K562 (cell line): ENCODE measurements around the gene ATP2A2. TPM values are rescaled to one million over a fixed set of nuclear protein-coding genes. Genes with fewer than 3 reads are reported as not detected.
A peak's percentile ranks its signal among the peaks of the same experiment; 100 is the strongest.

Experiments used
- DEAF1 ChIP-seq: fragments of 450-650 bp; formaldehyde crosslinking; IDR thresholded peaks from 2 replicates; pipeline ENCODE4 v1.4.0; 2020; ENCODE audit warnings: mild to moderate bottlenecking, moderate library complexity
- GATAD2A ChIP-seq: fragments of 450-650 bp; IDR thresholded peaks from 2 replicates; pipeline ENCODE4 v1.6.1; 2017
- HMGXB4 ChIP-seq: sonication (generic); formaldehyde crosslinking; IDR thresholded peaks from 2 replicates; pipeline ENCODE4 v1.8.1; 2023; ENCODE audit warnings: mild to moderate bottlenecking, missing genetic modification reagents
- IFI16 ChIP-seq: fragments of 250-450 bp; sonication (Bioruptor Pico); IDR thresholded peaks from 2 replicates; pipeline ENCODE4 v2.1.2; 2022; ENCODE audit warnings: mild to moderate bottlenecking, inconsistent platforms
- LARP7 ChIP-seq: fragments of 450-650 bp; IDR thresholded peaks from 2 replicates; pipeline ENCODE4 v1.6.1; 2016
- MTA2 ChIP-seq: fragments of 450-650 bp; IDR thresholded peaks from 2 replicates; pipeline ENCODE4 v1.6.1; 2016; ENCODE audit warnings: low read depth
- NFIC ChIP-seq: fragments of 450-650 bp; IDR thresholded peaks from 2 replicates; pipeline ENCODE4 v1.6.1; 2017; ENCODE audit warnings: mild to moderate bottlenecking, inconsistent platforms
- REST ChIP-seq, 2 experiments: fragments of 450-650 bp; formaldehyde crosslinking in 1 of 2; IDR thresholded peaks; 2 replicates each; pipeline versions ENCODE4 v1.4.0 to v1.6.1; 2014 to 2020; ENCODE audit warnings: mild to moderate bottlenecking in 2 of 2, borderline replicate concordance in 1 of 2, low read depth in 1 of 2
- RFX1 ChIP-seq: fragments of 450-650 bp; IDR thresholded peaks from 2 replicates; pipeline ENCODE4 v1.6.1; 2016; ENCODE audit warnings: mild to moderate bottlenecking, moderate library complexity
- SMAD2 ChIP-seq: fragments of 150-350 bp; IDR thresholded peaks from 2 replicates; pipeline ENCODE4 v1.6.1; 2014; ENCODE audit warnings: low read depth, mild to moderate bottlenecking, low read length
- TCF7 ChIP-seq: sonication (generic); IDR thresholded peaks from 2 replicates; pipeline ENCODE4 v1.6.1; 2016; ENCODE audit warnings: antibody characterized with exemption, borderline replicate concordance
- TCF7L2 ChIP-seq: fragments of 150-350 bp; IDR thresholded peaks from 2 replicates; pipeline ENCODE4 v1.6.1; 2016; ENCODE audit warnings: low read depth, mild to moderate bottlenecking, low read length, moderate library complexity
- TOE1 ChIP-seq, 2 experiments: fragments of 450-650 bp in 1 of 2; sonication (generic) in 1 of 2; formaldehyde crosslinking in 1 of 2; IDR thresholded peaks; 2 replicates each; pipeline versions ENCODE4 v1.7.1 to v1.8.0; 2016 to 2022; ENCODE audit warnings: borderline replicate concordance in 2 of 2, mild to moderate bottlenecking in 2 of 2, antibody characterized with exemption in 1 of 2, inconsistent platforms in 1 of 2, low read depth in 1 of 2, missing genetic modification reagents in 1 of 2, moderate library complexity in 1 of 2
- VEZF1 ChIP-seq: fragments of 200-800 bp; sonication (Bioruptor generic); IDR thresholded peaks from 2 replicates; pipeline ENCODE4 v1.6.1; 2017; ENCODE audit warnings: missing genetic modification characterization, missing compliant biosample characterization
- polyA plus RNA-seq, 8 experiments: library from polyadenylated mRNA; depleted of rRNA in 4 of 8; stranded (reverse) in 5 of 8; unstranded in 3 of 8; fragments of >200 nt; fragmentation: Nextera tagmentation in 2 of 8; fragmentation: Illumina TruSeq in 1 of 8; extraction: Ambion mirVana in 2 of 8; extraction: Trizol in 1 of 8; gene quantifications; 2 replicates each; pipeline versions ENCODE4 v1.2.1 to v1.2.3, GENCODE V29; 2011 to 2014; ENCODE audit warnings: inconsistent platforms in 1 of 8, missing spikeins in 1 of 8
- total RNA-seq, 7 experiments: library from RNA; depleted of rRNA in 6 of 7; stranded (reverse); fragments of >200 nt in 6 of 7; fragmentation: Illumina TruSeq in 2 of 7; extraction: Trizol in 2 of 7; gene quantifications; 2 replicates each; pipeline versions ENCODE4 v1.2.1 to v1.2.3, GENCODE V29; 2011 to 2021; ENCODE audit warnings: low replicate concordance in 1 of 7

Gene ATP2A2
- total and polyA plus RNA-seq, 9 of the 15 experiments (the other 6 are each of a cell fraction or from before 2014, with no cell fraction given) = 5.2 to 205 (median 51.6) TPM

GRCh38 chr12:110281549-110282299 is 677 bp downstream of the ATP2A2 start (continued):
- peak; percentile 6; the same call in 1 of the 2 replicates for TF ChIP-seq VEZF1 (CRISPR knock-in tag)
- no peak; the same call in 1 of the 2 replicates for TF ChIP-seq HMGXB4 (CRISPR knock-in tag)
- no peak for TF ChIP-seq IFI16
- no peak for TF ChIP-seq MTA2
- TF ChIP-seq TCF7 = no peak
- no peak for TF ChIP-seq TOE1 (IDR thresholded peaks at IDR 0.05; ENCODE audit: borderline replicate concordance)
- TF ChIP-seq TOE1 (CRISPR knock-in tag; IDR thresholded peaks at IDR 0.05; ENCODE audit: borderline replicate concordance, low read depth) = no peak
- TF ChIP-seq NFIC = no peak
- TF ChIP-seq RFX1 = no peak
- TF ChIP-seq SMAD2 = no peak
- no peak for TF ChIP-seq LARP7
- TF ChIP-seq REST (IDR thresholded peaks at IDR 0.05; ENCODE audit: borderline replicate concordance) = no peak
- TF ChIP-seq REST (CRISPR knock-in tag; IDR thresholded peaks at IDR 0.05; ENCODE audit: low read depth) = 0 out of 2 replicates have a peak, but pooled peaks have one; percentile 44
- TF ChIP-seq TCF7L2 = no peak
- no peak for TF ChIP-seq GATAD2A
- no peak for TF ChIP-seq DEAF1
